ENCODE results near the gene MALAT1. TPM values are rescaled to one million over a fixed set of nuclear protein-coding genes. Genes with fewer than 3 reads are reported as not detected.

The MALAT1 gene
- total and polyA plus RNA-seq, 2 of the 13 experiments (the other 11 are each of a cell fraction or from before 2014, with no cell fraction given) = 143 to 1,237 TPM

GRCh38 chr11:65497141-65498041 lies 1.5 kb upstream of the MALAT1 start (continued):
- no peak for TF ChIP-seq ZNF3 (CRISPR knock-in tag; IDR thresholded peaks at IDR 0.05)
- TF ChIP-seq HDAC2 (CRISPR knock-in tag; IDR thresholded peaks at IDR 0.05) = peak; percentile 89
- TF ChIP-seq ZNF749 (CRISPR knock-in tag; IDR thresholded peaks at IDR 0.05; ENCODE audit: borderline replicate concordance) = no peak
- no peak for TF ChIP-seq KDM1A (CRISPR knock-in tag; IDR thresholded peaks at IDR 0.05)

GRCh38 chr11:65498042-65498726 lies 661 bp upstream of the MALAT1 start:
- DNase-seq (ENCODE audit: low spot score) = no peak
- H3K9me3 ChIP-seq (ENCODE audit: low read length) = no peaks in the 10 kb centered on the region
- ChIA-PET CTCF (ENCODE audit: low intra/inter-chr PET ratio, low total read pairs) (interaction anchor here (1.0 kb wide), 1 partner anchor 10 kb away, joined by 3 read pairs; no protein-coding TSS in a partner anchor), POLR2A (interaction anchor here (0.9 to 27.3 kb wide), 36 partner anchors 10 to 223 kb away, joined by 3 to 1590 read pairs (median 8); partner anchors contain the start of genes DPF2, NEAT1, PCNX3 and SCYL1)
- no peaks in the 10 kb centered on the region; a peak in 2 of 5 replicates for H3K27me3 ChIP-seq (ENCODE audit: control insufficient read depth in 1 of 2, insufficient read depth in 2 of 2, low read length in 2 of 2)
- peak; percentile 9; the same call in 2 of the 3 replicates for ATAC-seq
- peaks cover 29% of the 10 kb centered on the region for H3K4me1 ChIP-seq (ENCODE audit: insufficient read depth, low read length)
- intact Hi-C loops (cut with micrococcal nuclease; ENCODE audit: unreplicated experiment) (no loop called here), in situ Hi-C loops (cut with HindIII; ENCODE audit: extremely low pct_ligation_motif_present, low pct_unique_long_range_greater_than_20kb) (loop anchor here (5.0 kb wide), 1 partner anchor 76 kb away; the partner anchor contains the start of gene NEAT1)
- 0% methylated on average over 22 of the region's 24 CpGs for WGBS (ENCODE audit: low lambda C conversion rate)
- peaks cover 0 to 18% of the 10 kb centered on the region in 2 experiments; a peak in 2 of 5 replicates for H3K36me3 ChIP-seq (replicated peaks in 1 of 2; ENCODE audit: control insufficient read depth in 1 of 2, insufficient read depth in 2 of 2, low read length in 2 of 2)
- no peak overlapping the region for H2AFZ ChIP-seq (ENCODE audit: low read length)
- peaks cover 35% of the 10 kb centered on the region for H4K20me1 ChIP-seq (ENCODE audit: insufficient read depth, low read length)
- peak overlapping the region; percentile 99 for H3K9ac ChIP-seq (ENCODE audit: insufficient read depth, low read depth, low read length)
- peak overlapping the region; percentile 78 for H3K4me2 ChIP-seq (ENCODE audit: low read depth, low read length)
- H3K27ac ChIP-seq (ENCODE audit: extremely low read length, insufficient read depth, low read length) = peak overlapping the region; percentile 100
- FAIRE-seq = no peak
- peak overlapping the region; percentile 85 to 93 (median 89) for H3K4me3 ChIP-seq (replicated peaks in 1 of 3; ENCODE audit: insufficient read depth in 1 of 3, low read depth in 2 of 3, low read length in 3 of 3)
- peaks cover 56% of the 10 kb centered on the region for H3K79me2 ChIP-seq (ENCODE audit: insufficient read depth, low read length)
- BruUV-seq (replicated peaks) = TSS peak; percentile 79
- TF ChIP-seq STAT5B (CRISPR knock-in tag; IDR thresholded peaks at IDR 0.05) = no peak
- TF ChIP-seq ZNF652 (CRISPR knock-in tag; IDR thresholded peaks at IDR 0.05; ENCODE audit: borderline replicate concordance, low read depth) = no peak
- no peak for TF ChIP-seq ARID5B (CRISPR knock-in tag; IDR thresholded peaks at IDR 0.05)
- TF ChIP-seq ZNF24 (IDR thresholded peaks at IDR 0.05) = no peak
- TF ChIP-seq CBX5 (CRISPR knock-in tag; IDR thresholded peaks at IDR 0.05; ENCODE audit: borderline replicate concordance) = no peak
- TF ChIP-seq ZFP41 (CRISPR knock-in tag; IDR thresholded peaks at IDR 0.05; ENCODE audit: borderline replicate concordance) = no peak
- no peak for TF ChIP-seq ZNF792 (CRISPR knock-in tag; IDR thresholded peaks at IDR 0.05)
- TF ChIP-seq ZFP36L1 (CRISPR knock-in tag; IDR thresholded peaks at IDR 0.05) = no peak
- TF ChIP-seq USF2 (IDR thresholded peaks at IDR 0.05; ENCODE audit: low read depth, low read length) = no peak
- TF ChIP-seq USF2 (CRISPR knock-in tag; IDR thresholded peaks at IDR 0.05; ENCODE audit: borderline replicate concordance) = no peak

Data from HepG2 (cell line).